ENCODE data around the gene HAUS8. TPM values are rescaled to one million over a fixed set of nuclear protein-coding genes. Genes with fewer than 3 reads are reported as not detected.

The HAUS8 gene
- total and polyA plus RNA-seq, 2 donors (not counting 3 experiments of a cell fraction or from before 2014, with no cell fraction given): 9.6 to 30.3 TPM

GRCh38 chr19:17078036-17078919 is 3.0 kb upstream of the HAUS8 start:
- TF ChIP-seq POLR2A (IDR thresholded peaks at IDR 0.05; ENCODE audit: low read depth, low read length): no peak
- TF ChIP-seq FOS (IDR thresholded peaks at IDR 0.05; ENCODE audit: borderline replicate concordance, insufficient read depth, low read length): no peak
- no peak for TF ChIP-seq GATA2 (IDR thresholded peaks at IDR 0.05; ENCODE audit: insufficient read depth, insufficient read length, low read depth, low read length)
- TF ChIP-seq CTCF (IDR thresholded peaks at IDR 0.05; ENCODE audit: extremely low read depth in 1 of 2, insufficient read depth in 1 of 2, low read depth in 1 of 2, low read length in 2 of 2): no peak
- TF ChIP-seq EZH2 (IDR thresholded peaks at IDR 0.05; ENCODE audit: borderline replicate concordance, low read depth, low read length, severe bottlenecking): no peak
- TF ChIP-seq MYC (IDR thresholded peaks at IDR 0.05; ENCODE audit: low read depth, low read length): no peak
- TF ChIP-seq MAX (IDR thresholded peaks at IDR 0.05; ENCODE audit: insufficient read depth, insufficient read length): no peak
- no peak for TF ChIP-seq JUN (IDR thresholded peaks at IDR 0.05; ENCODE audit: borderline replicate concordance, insufficient read depth, insufficient read length, low read depth)
- no peak for TF ChIP-seq POLR2AphosphoS5 (IDR thresholded peaks at IDR 0.05; ENCODE audit: insufficient read depth, low read depth, low read length)
- Histone ChIP-seq H4K20me1 (replicated peaks; ENCODE audit: control insufficient read depth, extremely low read depth, insufficient read depth, low read length) (no peaks in the 10 kb centered on the region), H3K9ac (replicated peaks; ENCODE audit: extremely low read depth, insufficient read depth, low read length) (no peak overlapping the region), H3K9me1 (replicated peaks; ENCODE audit: control insufficient read depth, extremely low read depth, insufficient read depth, low read length) (no peaks in the 10 kb centered on the region), H3K4me3 (replicated peaks in 1 of 3; ENCODE audit: insufficient read depth in 1 of 3, low read depth in 1 of 3, low read length in 3 of 3) (no peak overlapping the region), H3K27me3 (ENCODE audit: control insufficient read depth in 2 of 2, insufficient read depth in 2 of 2, low read length in 2 of 2) (no peaks in the 10 kb centered on the region), H3K36me3 (ENCODE audit: control insufficient read depth in 2 of 2, extremely low read depth in 1 of 2, insufficient read depth in 2 of 2, low read length in 2 of 2) (no peaks in the 10 kb centered on the region), H3K79me2 (ENCODE audit: control insufficient read depth, insufficient read depth, low read length) (peaks cover 88% of the 10 kb centered on the region), H3K9me3 (replicated peaks; ENCODE audit: control insufficient read depth, insufficient read depth, low read length) (no peaks in the 10 kb centered on the region), H3K4me1 (ENCODE audit: control insufficient read depth, extremely low read depth, insufficient read depth, low read length) (peaks cover 43% of the 10 kb centered on the region), H2AFZ (ENCODE audit: low read depth, low read length) (no peak overlapping the region), H3K27ac (ENCODE audit: insufficient read depth, low read depth, low read length) (no peak overlapping the region), H3K4me2 (ENCODE audit: insufficient read depth, low read length) (no peak overlapping the region)
- intact Hi-C loops (cut with micrococcal nuclease): no loop called here
- FAIRE-seq: no peak
- no peak for DNase-seq (ENCODE audit: low read depth, low spot score)
- no TSS peak for BruUV-seq (replicated peaks)
- POLR2A ChIA-PET: no interaction called here
- CTCF ChIA-PET: interaction anchor here (1.3 to 1.5 kb wide), 2 partner anchors 26 to 95 kb away, joined by 3 to 4 read pairs; no protein-coding TSS in a partner anchor
- dilution Hi-C loops (cut with MboI; ENCODE audit: extremely low pct_ligation_motif_present, low sequenced_read_pairs): no loop called here
